Ovary (tissue), 9 donors: Measurements from ENCODE around the gene TGFBI. TPM values are rescaled to one million over a fixed set of nuclear protein-coding genes. Genes with fewer than 3 reads are reported as not detected.

Experiments
- DNase-seq, 5 donors: peaks; one replicate each; pipeline ENCODE4 v3.0.0-alpha.2; 2019 to 2020
- H3K27ac ChIP-seq, 2 donors: fragments of 200-600 bp; one replicate each; pipeline versions ENCODE4 v1.5.1 to v1.8.0; 2019 to 2022
- H3K27me3 ChIP-seq: fragments of 200-600 bp; one replicate; pipeline ENCODE4 v1.8.0; 2022
- H3K36me3 ChIP-seq: fragments of 200-600 bp; sonication (generic); one replicate; pipeline ENCODE4 v1.5.1; 2019
- H3K4me1 ChIP-seq: one replicate; pipeline ENCODE4 v1.8.1; 2013; ENCODE audit warnings: mild to moderate bottlenecking, moderate library complexity; ENCODE audit not compliant: insufficient read depth
- H3K4me3 ChIP-seq: fragments of 200-600 bp; sonication (generic); one replicate; pipeline ENCODE4 v1.5.1; 2017
- H3K9me3 ChIP-seq, 2 donors: fragments of 200-600 bp in 1 of 2; sonication (generic) in 1 of 2; one replicate each; pipeline versions ENCODE4 v1.5.1 to v1.8.1; 2013 to 2019; ENCODE audit warnings: mild to moderate bottlenecking in 1 of 2, moderate library complexity in 1 of 2
- CTCF ChIP-seq, 3 donors: fragments of 450-650 bp in 2 of 3; fragments of 200-600 bp in 1 of 3; IDR thresholded peaks; one replicate each; pipeline versions ENCODE4 v1.5.1 to v1.8.0; 2016 to 2022; ENCODE audit warnings: antibody characterized with exemption in 3 of 3, mild to moderate bottlenecking in 1 of 3
- EP300 ChIP-seq: sonication (generic); formaldehyde crosslinking; IDR thresholded peaks from one replicate; pipeline ENCODE4 v1.6.1; 2017; ENCODE audit warnings: antibody characterized with exemption
- POLR2A ChIP-seq: fragments of 450-650 bp; IDR thresholded peaks from one replicate; pipeline ENCODE4 v1.6.1; 2017; ENCODE audit warnings: antibody characterized with exemption, mild to moderate bottlenecking, moderate library complexity
- WGBS, 3 donors: extraction: QIAGEN DNeasy Blood & Tissue Kit in 1 of 3; methylation state at CpG; one replicate each; pipeline versions ENCODE4 v1.1.5 to v1.1.7; 2013 to 2017; 5-methylcytosine and 5-hydroxymethylcytosine counted together
- intact Hi-C, 4 donors: fragments of 100-400 bp; cut with DNase I; formaldehyde crosslinking; loops; one replicate each; pipeline versions ENCODE4 v1.11.0 to v1.15.1; 2022 to 2023
- polyA plus RNA-seq, 2 donors: library from polyadenylated mRNA; stranded (reverse); fragments of 200-250 nt in 1 of 2; fragments of 350-450 nt in 1 of 2; fragmentation: Illumina TruSeq in 1 of 2; extraction: RNeasy Lipid Tissue Mini Kit (QIAGEN cat#74804) in 1 of 2; gene quantifications; one replicate each; pipeline ENCODE4 v1.2.3, GENCODE V29; 2013 to 2014
- small RNA-seq: library from RNA; depleted of rRNA; stranded (forward); fragments of <200 nt; gene quantifications from one replicate; pipeline ENCODE3, GENCODE V24; 2016
- total RNA-seq, 7 donors: library from RNA; depleted of rRNA in 2 of 7; stranded (reverse); fragments of >200 nt in 2 of 7; fragmentation: NEBNext Ultra II Directional in 3 of 7; extraction: Animal tissue kit (Norgen Biotek cat#: 25700) in 3 of 7; gene quantifications; one replicate each; pipeline versions ENCODE4 v1.1.0 to v1.2.4, GENCODE V29; 2016 to 2023
- donor health status: DM: no; HTN: no; CAD: no; lungs with moderate emphysema.
- donor health status: DM: no; HTN: no; CAD: no.
- donor health status: Bipolar disorder and iron deficiency.
- donor health status: DM: yes; HTN: yes; CAD: no.
- donor health status: DM: no; HTN: no; CAD: no.
- donor health status: DM: yes; HTN: yes; CAD: no.

Gene TGFBI
- total and polyA plus RNA-seq, 9 donors, result 14.5 to 138 (median 25.3) TPM

GRCh38 chr5:136108766-136109165, 80.0 kb downstream of the TGFBI start:
- Histone ChIP-seq H3K36me3 (no peaks in the 10 kb centered on the region), H3K4me3 (no peak overlapping the region), H3K27ac (no peak overlapping the region), H3K4me1 (peaks cover 9% of the 10 kb centered on the region), H3K27me3 (no peaks in the 10 kb centered on the region), H3K9me3 (no peaks in the 10 kb centered on the region)
- 91 to 95% (median 93%) methylated on average over 1 of the region's 1 CpG for WGBS, 3 donors
- no peak for DNase-seq
- TF ChIP-seq POLR2A, result no peak
- no peak for TF ChIP-seq CTCF (IDR thresholded peaks at IDR 0.05)
- TF ChIP-seq EP300, result no peak
- intact Hi-C loops, result no loop called here

GRCh38 chr5:136109453-136110135, 80.8 kb downstream of the TGFBI start:
- intact Hi-C loops, result no loop called here
- DNase-seq, result no peak
- Histone ChIP-seq H3K36me3 (no peaks in the 10 kb centered on the region), H3K4me1 (peaks cover 3% of the 10 kb centered on the region), H3K9me3 (no peaks in the 10 kb centered on the region), H3K4me3 (no peak overlapping the region), H3K27ac (no peak overlapping the region), H3K27me3 (no peaks in the 10 kb centered on the region)
- 90% methylated on average over 5 of the region's 5 CpGs for WGBS, 3 donors
- TF ChIP-seq EP300 (no peak), POLR2A (no peak), CTCF (IDR thresholded peaks at IDR 0.05) (no peak)

Small RNA genes lying within 50 kb of the gene (small RNA-seq; reads per million reads assigned to genes)
- gene VTRNA2-1, result not detected

Other genes with a start within 250 kb of the TGFBI start
- gene SLC25A48, start 194.3 kb upstream of the TGFBI start, total RNA-seq, result 1 to 10 TPM in 1 of 7 donors, not detected in 6; 1.4 TPM
- gene SLC25A48, start 194.3 kb upstream of the TGFBI start, polyA plus RNA-seq, result not detected
- not detected for gene IL9, start 133.1 kb upstream of the TGFBI start, total RNA-seq
- gene IL9, start 133.1 kb upstream of the TGFBI start, polyA plus RNA-seq, result not detected
- not detected for gene LECT2, start 74.0 kb upstream of the TGFBI start, total RNA-seq
- gene LECT2, start 74.0 kb upstream of the TGFBI start, polyA plus RNA-seq, result not detected
- 100 to 1,000 TPM in 5 of 7 donors, 10 to 100 TPM in 2; 41.8 to 130 (median 112) TPM for gene SMAD5, start 103.9 kb downstream of the TGFBI start, total RNA-seq
- 10 to 100 TPM; 20.3 to 33.7 TPM for gene SMAD5, start 103.9 kb downstream of the TGFBI start, polyA plus RNA-seq
- under 1 TPM in 1 of 7 donors, not detected in 6; 0.13 TPM for gene SMIM32, start 164.2 kb downstream of the TGFBI start, total RNA-seq
- gene SMIM32, start 164.2 kb downstream of the TGFBI start, polyA plus RNA-seq, result not detected